Spleen (tissue), 7 donors: ENCODE results near the gene UBR2.

ENCODE experiments used
- POLR2AphosphoS5 ChIP-seq, 3 donors: sonication (generic); formaldehyde crosslinking; IDR thresholded peaks; one replicate each; pipeline ENCODE4 v1.5.1; 2017; ENCODE audit warnings: antibody characterized with exemption in 3 of 3
- TF ChIP-seq, protein P1 (sequence below), 11 experiments: fragments of 200-600 bp in 7 of 11; fragments of 450-650 bp in 4 of 11; sonication (generic) in 4 of 11; IDR thresholded peaks in 8 of 11; conservative IDR thresholded peaks in 3 of 11; 1 replicate in 7 of 11; 2 replicates in 4 of 11; pipeline versions ENCODE4 v1.4.0 to v1.8.0; 2016 to 2021; ENCODE audit warnings: antibody characterized with exemption in 11 of 11, inconsistent platforms in 4 of 11, mild to moderate bottlenecking in 1 of 11
- donor health status: DM: no; HTN: no; CAD: no; lungs with moderate emphysema.
- donor health status: DM: no; HTN: no; CAD: no.
- donor health status: DM: no; HTN: no; CAD: no.

- TF ChIP-seq POLR2AphosphoS5 (IDR thresholded peaks at IDR 0.05): no peak
- TF ChIP-seq, protein P1, sequence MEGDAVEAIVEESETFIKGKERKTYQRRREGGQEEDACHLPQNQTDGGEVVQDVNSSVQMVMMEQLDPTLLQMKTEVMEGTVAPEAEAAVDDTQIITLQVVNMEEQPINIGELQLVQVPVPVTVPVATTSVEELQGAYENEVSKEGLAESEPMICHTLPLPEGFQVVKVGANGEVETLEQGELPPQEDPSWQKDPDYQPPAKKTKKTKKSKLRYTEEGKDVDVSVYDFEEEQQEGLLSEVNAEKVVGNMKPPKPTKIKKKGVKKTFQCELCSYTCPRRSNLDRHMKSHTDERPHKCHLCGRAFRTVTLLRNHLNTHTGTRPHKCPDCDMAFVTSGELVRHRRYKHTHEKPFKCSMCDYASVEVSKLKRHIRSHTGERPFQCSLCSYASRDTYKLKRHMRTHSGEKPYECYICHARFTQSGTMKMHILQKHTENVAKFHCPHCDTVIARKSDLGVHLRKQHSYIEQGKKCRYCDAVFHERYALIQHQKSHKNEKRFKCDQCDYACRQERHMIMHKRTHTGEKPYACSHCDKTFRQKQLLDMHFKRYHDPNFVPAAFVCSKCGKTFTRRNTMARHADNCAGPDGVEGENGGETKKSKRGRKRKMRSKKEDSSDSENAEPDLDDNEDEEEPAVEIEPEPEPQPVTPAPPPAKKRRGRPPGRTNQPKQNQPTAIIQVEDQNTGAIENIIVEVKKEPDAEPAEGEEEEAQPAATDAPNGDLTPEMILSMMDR (IDR thresholded peaks at IDR 0.05 in 8 of 11, conservative IDR thresholded peaks at IDR 0.05 in 3 of 11): no peak
Observed at GRCh38 chr6:42520786-42521607, 42.8 kb upstream of the UBR2 start.
